Gastroesophageal sphincter (tissue), 3 donors: ENCODE results near the gene RFX3.

Experiments used
- CTCF ChIP-seq, 4 experiments: fragments of 200-600 bp in 2 of 4; fragments of 450-650 bp in 2 of 4; sonication (generic) in 1 of 4; IDR thresholded peaks; one replicate each; pipeline ENCODE4 v1.5.1; 2017 to 2019; ENCODE audit warnings: antibody characterized with exemption in 4 of 4, mild to moderate bottlenecking in 2 of 4, moderate library complexity in 2 of 4
- POLR2A ChIP-seq, 2 donors: fragments of 450-650 bp; IDR thresholded peaks; one replicate each; pipeline ENCODE4 v1.6.1; 2017; ENCODE audit warnings: antibody characterized with exemption in 2 of 2, mild to moderate bottlenecking in 2 of 2, moderate library complexity in 1 of 2

DNA sequence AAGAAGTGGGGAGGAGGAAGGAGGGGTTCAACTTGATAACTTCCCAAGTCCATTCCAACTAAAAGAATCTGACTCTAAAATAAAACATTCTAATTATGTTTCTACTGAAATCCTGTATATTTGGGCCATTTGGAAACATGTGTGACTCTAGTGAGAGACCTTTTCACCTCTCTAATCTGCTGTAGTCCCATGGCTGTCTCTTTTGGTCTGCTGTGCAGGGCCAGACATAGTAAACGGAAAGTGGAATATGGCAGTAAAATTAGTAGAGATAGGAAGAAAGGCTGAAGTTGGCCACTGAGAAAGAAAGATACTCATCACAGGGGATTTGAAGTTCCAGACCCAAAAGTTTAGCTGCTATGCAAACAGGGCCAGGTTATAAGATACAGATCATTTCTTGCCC, 15.9 kb downstream of the RFX3 start:
- TF ChIP-seq CTCF (IDR thresholded peaks at IDR 0.05) = no peak
- no peak for TF ChIP-seq POLR2A (IDR thresholded peaks at IDR 0.05)
